Measurements from ENCODE around the gene DGCR8. TPM values are rescaled to one million over a fixed set of nuclear protein-coding genes. Genes with fewer than 3 reads are reported as not detected.

DGCR8 gene
- polyA plus RNA-seq, 2 of the 4 experiments (the other 2 are of a cell fraction): 18.1 to 21.3 TPM

DNA sequence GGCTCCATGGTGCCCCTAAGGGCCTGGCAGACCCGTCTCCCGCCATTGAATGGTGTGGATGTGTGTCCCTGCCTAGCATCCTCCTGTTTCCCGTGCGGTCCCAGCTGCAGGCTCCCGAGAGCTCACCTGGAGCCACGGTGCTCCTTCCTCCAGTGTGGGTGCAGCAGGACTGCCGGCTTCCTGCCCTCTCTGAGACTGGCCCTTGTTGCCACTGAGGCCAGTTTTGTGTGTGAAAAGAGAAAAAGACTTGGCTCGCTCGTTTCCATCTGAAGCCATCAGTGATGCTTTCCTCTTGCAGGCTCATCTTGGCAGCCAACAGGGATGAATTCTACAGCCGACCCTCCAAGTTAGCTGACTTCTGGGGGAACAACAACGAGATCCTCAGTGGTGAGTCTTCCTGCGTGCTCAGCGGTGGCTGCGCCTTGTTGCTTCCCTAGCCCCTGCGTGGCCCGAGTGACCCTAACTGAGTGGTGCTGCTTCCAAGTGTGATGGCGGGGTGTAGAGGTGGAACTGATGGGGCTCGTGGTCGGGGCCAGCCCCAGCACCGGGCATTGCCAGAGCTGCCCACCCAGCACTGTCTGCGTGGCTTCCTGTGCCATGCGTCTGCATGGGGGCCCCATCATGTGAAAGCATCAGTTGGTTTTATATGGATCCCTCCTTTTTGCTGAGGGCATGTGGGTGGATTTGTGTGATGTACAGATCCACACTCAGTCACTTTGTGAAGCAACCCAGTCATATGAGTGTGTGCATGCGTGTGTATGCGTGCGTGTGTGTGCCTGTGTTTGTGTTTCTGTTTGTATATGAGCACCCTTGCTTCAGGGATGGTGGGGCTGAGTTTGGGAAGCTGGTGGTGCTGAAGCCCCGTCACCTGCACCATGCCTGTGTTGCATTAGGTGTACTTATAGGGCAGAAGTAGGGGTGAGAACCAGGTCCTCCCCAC is 36.7 kb upstream of the DGCR8 start (continued):
- TF ChIP-seq, protein P1, sequence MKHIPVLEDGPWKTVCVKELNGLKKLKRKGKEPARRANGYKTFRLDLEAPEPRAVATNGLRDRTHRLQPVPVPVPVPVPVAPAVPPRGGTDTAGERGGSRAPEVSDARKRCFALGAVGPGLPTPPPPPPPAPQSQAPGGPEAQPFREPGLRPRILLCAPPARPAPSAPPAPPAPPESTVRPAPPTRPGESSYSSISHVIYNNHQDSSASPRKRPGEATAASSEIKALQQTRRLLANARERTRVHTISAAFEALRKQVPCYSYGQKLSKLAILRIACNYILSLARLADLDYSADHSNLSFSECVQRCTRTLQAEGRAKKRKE (CRISPR knock-in tag; IDR thresholded peaks at IDR 0.05; ENCODE audit: low read depth): no peak
- TF ChIP-seq NPAS2 (CRISPR knock-in tag; IDR thresholded peaks at IDR 0.05; ENCODE audit: borderline replicate concordance): no peak

DNA sequence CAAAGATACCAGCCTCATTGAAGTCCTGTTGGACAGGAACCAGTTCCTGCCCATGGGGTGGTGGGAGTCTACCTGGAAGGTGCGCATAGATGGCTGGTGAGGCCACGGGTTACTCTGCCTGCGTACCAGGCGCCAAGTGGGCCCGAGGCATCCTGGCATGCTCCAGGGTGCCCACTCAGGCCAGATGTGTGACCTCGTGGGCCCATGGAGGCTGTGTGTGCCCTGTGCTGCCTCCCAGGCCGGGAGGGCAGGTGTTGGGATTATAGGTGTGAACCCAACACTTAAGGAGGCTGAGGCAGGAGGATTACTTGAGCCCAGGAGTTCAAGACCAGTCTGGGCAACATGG is 36.1 kb upstream of the DGCR8 start:
- no peak overlapping the region for H3K4me2 ChIP-seq
- CTCF ChIA-PET: interaction anchor here (0.6 kb wide), 1 partner anchor 47 kb away, joined by 3 read pairs; no protein-coding TSS in a partner anchor
- WGBS (ENCODE audit: missing lambda C conversion rate): 86% methylated on average over 5 of the region's 7 CpGs

DNA sequence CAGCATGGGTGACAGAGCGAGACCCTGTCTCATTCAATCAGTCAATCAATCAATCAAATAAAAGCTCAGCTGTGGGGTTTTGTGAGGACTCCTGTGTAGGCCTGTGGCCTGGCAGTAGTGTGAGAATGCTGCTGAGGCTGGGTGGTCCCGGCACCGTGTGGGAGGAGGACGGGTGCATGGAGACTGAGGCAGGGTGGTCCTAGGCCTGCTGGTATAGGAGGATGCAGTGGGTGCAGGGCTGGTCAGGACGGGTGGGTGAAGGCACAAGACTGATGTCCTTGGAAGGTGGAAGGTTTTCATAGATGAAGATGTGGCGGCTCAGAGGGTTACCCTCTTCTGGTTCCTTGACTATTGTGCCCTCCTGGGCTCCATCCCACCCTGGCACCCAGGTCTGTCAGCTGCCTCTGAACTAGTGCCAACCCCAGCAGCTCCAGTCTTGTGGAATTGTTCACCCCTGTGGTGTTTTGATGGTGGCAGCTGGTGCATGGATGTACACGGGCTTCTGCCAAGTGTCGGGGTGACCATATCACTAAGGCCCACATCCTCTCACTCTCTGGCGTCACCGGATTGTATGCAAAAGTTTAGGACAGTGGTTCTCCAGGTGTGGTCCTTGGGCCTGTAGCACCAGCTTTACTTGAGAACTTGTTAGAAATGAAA is 35.4 kb upstream of the DGCR8 start:
- ATAC-seq: no peak
- 94% methylated on average over 9 of the region's 10 CpGs for WGBS (ENCODE audit: missing lambda C conversion rate)
- POLR2A ChIA-PET: no interaction called here

More for the DNA sequence above, 36.1 kb upstream of the DGCR8 start:
- Histone ChIP-seq H3K4me1 (no peaks in the 10 kb centered on the region), H3K4me3 (no peak overlapping the region), H3K9me3 (0 out of 3 replicates have a peak, but pooled peaks cover 3% of the 10 kb centered on the region), H3K27ac (no peak overlapping the region)
- ATAC-seq: no peak
- TF ChIP-seq RFX5 (IDR thresholded peaks at IDR 0.05) (no peak), NFE2L2 (conservative IDR thresholded peaks at IDR 0.05; ENCODE audit: low read length) (no peak), KDM1A (IDR thresholded peaks at IDR 0.05; ENCODE audit: low read depth) (no peak), ESRRA (IDR thresholded peaks at IDR 0.05; ENCODE audit: borderline replicate concordance, low read length) (no peak), POLR2A (IDR thresholded peaks at IDR 0.05; ENCODE audit: low read length) (no peak), SREBF2 (IDR thresholded peaks at IDR 0.05) (no peak), ZC3H11A (IDR thresholded peaks at IDR 0.05) (no peak), PHF8 (IDR thresholded peaks at IDR 0.05; ENCODE audit: borderline replicate concordance, low read depth) (no peak), JUNB (IDR thresholded peaks at IDR 0.05) (no peak)
- TF ChIP-seq, protein P2, sequence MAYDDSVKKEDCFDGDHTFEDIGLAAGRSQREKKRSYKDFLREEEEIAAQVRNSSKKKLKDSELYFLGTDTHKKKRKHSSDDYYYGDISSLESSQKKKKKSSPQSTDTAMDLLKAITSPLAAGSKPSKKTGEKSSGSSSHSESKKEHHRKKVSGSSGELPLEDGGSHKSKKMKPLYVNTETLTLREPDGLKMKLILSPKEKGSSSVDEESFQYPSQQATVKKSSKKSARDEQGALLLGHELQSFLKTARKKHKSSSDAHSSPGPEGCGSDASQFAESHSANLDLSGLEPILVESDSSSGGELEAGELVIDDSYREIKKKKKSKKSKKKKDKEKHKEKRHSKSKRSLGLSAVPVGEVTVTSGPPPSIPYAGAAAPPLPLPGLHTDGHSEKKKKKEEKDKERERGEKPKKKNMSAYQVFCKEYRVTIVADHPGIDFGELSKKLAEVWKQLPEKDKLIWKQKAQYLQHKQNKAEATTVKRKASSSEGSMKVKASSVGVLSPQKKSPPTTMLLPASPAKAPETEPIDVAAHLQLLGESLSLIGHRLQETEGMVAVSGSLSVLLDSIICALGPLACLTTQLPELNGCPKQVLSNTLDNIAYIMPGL (CRISPR knock-in tag; IDR thresholded peaks at IDR 0.05; ENCODE audit: borderline replicate concordance): no peak
- TF ChIP-seq, protein P3, sequence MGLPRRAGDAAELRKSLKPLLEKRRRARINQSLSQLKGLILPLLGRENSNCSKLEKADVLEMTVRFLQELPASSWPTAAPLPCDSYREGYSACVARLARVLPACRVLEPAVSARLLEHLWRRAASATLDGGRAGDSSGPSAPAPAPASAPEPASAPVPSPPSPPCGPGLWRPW (IDR thresholded peaks at IDR 0.05): no peak
- POLR2A ChIA-PET: no interaction called here
- no peak for FAIRE-seq
- DNase-seq (ENCODE audit: low read depth in 1 of 2, low spot score in 1 of 2): no peak

More for the DNA sequence above, 35.4 kb upstream of the DGCR8 start:
- Histone ChIP-seq H3K27ac (no peak overlapping the region), H3K9me3 (0 out of 3 replicates have a peak, but pooled peaks cover 3% of the 10 kb centered on the region), H3K4me2 (no peak overlapping the region), H3K4me3 (no peak overlapping the region), H3K4me1 (no peaks in the 10 kb centered on the region)
- CTCF ChIA-PET: interaction anchor here (0.6 to 1.7 kb wide), 2 partner anchors 10 to 48 kb away, joined by 3 to 4 read pairs; no protein-coding TSS in a partner anchor
- TF ChIP-seq SMC3 (IDR thresholded peaks at IDR 0.05) (no peak), EHMT2 (IDR thresholded peaks at IDR 0.05; ENCODE audit: low read depth) (no peak), ZC3H11A (IDR thresholded peaks at IDR 0.05) (no peak), CHD4 (IDR thresholded peaks at IDR 0.05; ENCODE audit: borderline replicate concordance) (no peak), RFX5 (IDR thresholded peaks at IDR 0.05) (no peak), TFCP2L1 (CRISPR knock-in tag; IDR thresholded peaks at IDR 0.05) (no peak)
- TF ChIP-seq, protein P4, sequence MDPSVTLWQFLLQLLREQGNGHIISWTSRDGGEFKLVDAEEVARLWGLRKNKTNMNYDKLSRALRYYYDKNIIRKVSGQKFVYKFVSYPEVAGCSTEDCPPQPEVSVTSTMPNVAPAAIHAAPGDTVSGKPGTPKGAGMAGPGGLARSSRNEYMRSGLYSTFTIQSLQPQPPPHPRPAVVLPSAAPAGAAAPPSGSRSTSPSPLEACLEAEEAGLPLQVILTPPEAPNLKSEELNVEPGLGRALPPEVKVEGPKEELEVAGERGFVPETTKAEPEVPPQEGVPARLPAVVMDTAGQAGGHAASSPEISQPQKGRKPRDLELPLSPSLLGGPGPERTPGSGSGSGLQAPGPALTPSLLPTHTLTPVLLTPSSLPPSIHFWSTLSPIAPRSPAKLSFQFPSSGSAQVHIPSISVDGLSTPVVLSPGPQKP (IDR thresholded peaks at IDR 0.05; ENCODE audit: low read depth, low read length): no peak
- DNase-seq (ENCODE audit: low read depth in 1 of 2, low spot score in 1 of 2) (no peak), FAIRE-seq (no peak)

All from A549 (cell line).